ENCODE data around the gene PTER. TPM values are rescaled to one million over a fixed set of nuclear protein-coding genes. Genes with fewer than 3 reads are reported as not detected.

Gene PTER
- total and polyA plus RNA-seq, 9 of the 15 experiments (the other 6 are each of a cell fraction or from before 2014, with no cell fraction given), result 15.5 to 42.1 (median 28.6) TPM

DNA sequence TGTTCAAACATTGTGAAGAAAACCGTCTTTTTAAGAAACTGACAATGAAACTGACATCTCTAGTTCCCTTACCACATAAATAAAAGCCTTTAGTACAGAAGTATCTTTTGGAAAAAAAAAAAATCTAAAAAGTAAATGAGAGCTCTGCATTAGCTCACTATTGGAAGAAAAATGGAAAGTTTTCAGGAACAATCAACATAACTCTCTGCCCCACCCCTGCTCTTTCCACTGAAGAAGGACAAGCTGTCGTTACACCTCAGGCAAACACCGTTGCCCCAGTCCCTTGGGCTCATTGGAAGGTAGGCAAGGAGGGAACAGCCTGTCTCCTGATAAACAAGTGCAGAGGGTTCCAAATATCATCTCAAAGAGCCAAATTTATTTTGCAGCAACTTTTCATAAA is 107.3 kb downstream of the PTER start:
- WGBS (ENCODE audit: insufficient coverage, low coverage, missing lambda C conversion rate), result 2% methylated on average over 3 of the region's 3 CpGs
- ChIA-PET POLR2A (interaction anchor here (0.6 kb wide), 1 partner anchor 124 kb away, joined by 3 read pairs; no protein-coding TSS in a partner anchor), CTCF (ENCODE audit: low intra/inter-chr PET ratio) (no interaction called here)
- no peaks in the 10 kb centered on the region; a peak in 1 of 5 replicates for H3K4me1 ChIP-seq (replicated peaks in 1 of 2; ENCODE audit: control insufficient read depth in 2 of 2, insufficient read depth in 2 of 2, low read length in 2 of 2)
- FAIRE-seq, result no peak
- H3K27me3 ChIP-seq (ENCODE audit: control insufficient read depth in 2 of 2, insufficient read depth in 2 of 2, low read length in 2 of 2), result peaks cover 9 to 12% of the 10 kb centered on the region in 2 experiments; a peak in 4 of 5 replicates
- intact Hi-C loops (cut with micrococcal nuclease) (loop anchor here (10.0 kb wide), 1 partner anchor 109 kb away; the partner anchor contains the start of gene PTER), in situ Hi-C loops (cut with MboI) (no loop called here)
- no peaks in the 10 kb centered on the region for H3K9me1 ChIP-seq (ENCODE audit: control insufficient read depth, insufficient read depth, low read length)
- H3K4me3 ChIP-seq, result no peak overlapping the region
- no peak overlapping the region for H2AFZ ChIP-seq (ENCODE audit: low read depth, low read length)
- H4K20me1 ChIP-seq (replicated peaks; ENCODE audit: control insufficient read depth, insufficient read depth, low read length), result no peaks in the 10 kb centered on the region
- TF ChIP-seq BRF1 (IDR thresholded peaks at IDR 0.05; ENCODE audit: borderline replicate concordance, extremely low read depth, insufficient read length) (no peak), ZZZ3 (IDR thresholded peaks at IDR 0.05) (no peak), RBM17 (IDR thresholded peaks at IDR 0.05; ENCODE audit: borderline replicate concordance, low read depth, low read length) (no peak), TFAM (CRISPR knock-in tag; conservative IDR thresholded peaks at IDR 0.05) (no peak), ZNF41 (CRISPR knock-in tag; conservative IDR thresholded peaks at IDR 0.05) (no peak), DMBX1 (CRISPR knock-in tag; IDR thresholded peaks at IDR 0.05; ENCODE audit: borderline replicate concordance) (no peak), SAP30 (IDR thresholded peaks at IDR 0.05; ENCODE audit: borderline replicate concordance, insufficient read depth, low read depth, low read length, poor library complexity, severe bottlenecking) (no peak), PHTF2 (CRISPR knock-in tag; IDR thresholded peaks at IDR 0.05) (no peak), HDGF (IDR thresholded peaks at IDR 0.05) (no peak), ATF7 (IDR thresholded peaks at IDR 0.05) (no peak), BMI1 (IDR thresholded peaks at IDR 0.05; ENCODE audit: low read length) (no peak), ZNF436 (CRISPR knock-in tag; IDR thresholded peaks at IDR 0.05) (no peak)
- TF ChIP-seq, protein P1, sequence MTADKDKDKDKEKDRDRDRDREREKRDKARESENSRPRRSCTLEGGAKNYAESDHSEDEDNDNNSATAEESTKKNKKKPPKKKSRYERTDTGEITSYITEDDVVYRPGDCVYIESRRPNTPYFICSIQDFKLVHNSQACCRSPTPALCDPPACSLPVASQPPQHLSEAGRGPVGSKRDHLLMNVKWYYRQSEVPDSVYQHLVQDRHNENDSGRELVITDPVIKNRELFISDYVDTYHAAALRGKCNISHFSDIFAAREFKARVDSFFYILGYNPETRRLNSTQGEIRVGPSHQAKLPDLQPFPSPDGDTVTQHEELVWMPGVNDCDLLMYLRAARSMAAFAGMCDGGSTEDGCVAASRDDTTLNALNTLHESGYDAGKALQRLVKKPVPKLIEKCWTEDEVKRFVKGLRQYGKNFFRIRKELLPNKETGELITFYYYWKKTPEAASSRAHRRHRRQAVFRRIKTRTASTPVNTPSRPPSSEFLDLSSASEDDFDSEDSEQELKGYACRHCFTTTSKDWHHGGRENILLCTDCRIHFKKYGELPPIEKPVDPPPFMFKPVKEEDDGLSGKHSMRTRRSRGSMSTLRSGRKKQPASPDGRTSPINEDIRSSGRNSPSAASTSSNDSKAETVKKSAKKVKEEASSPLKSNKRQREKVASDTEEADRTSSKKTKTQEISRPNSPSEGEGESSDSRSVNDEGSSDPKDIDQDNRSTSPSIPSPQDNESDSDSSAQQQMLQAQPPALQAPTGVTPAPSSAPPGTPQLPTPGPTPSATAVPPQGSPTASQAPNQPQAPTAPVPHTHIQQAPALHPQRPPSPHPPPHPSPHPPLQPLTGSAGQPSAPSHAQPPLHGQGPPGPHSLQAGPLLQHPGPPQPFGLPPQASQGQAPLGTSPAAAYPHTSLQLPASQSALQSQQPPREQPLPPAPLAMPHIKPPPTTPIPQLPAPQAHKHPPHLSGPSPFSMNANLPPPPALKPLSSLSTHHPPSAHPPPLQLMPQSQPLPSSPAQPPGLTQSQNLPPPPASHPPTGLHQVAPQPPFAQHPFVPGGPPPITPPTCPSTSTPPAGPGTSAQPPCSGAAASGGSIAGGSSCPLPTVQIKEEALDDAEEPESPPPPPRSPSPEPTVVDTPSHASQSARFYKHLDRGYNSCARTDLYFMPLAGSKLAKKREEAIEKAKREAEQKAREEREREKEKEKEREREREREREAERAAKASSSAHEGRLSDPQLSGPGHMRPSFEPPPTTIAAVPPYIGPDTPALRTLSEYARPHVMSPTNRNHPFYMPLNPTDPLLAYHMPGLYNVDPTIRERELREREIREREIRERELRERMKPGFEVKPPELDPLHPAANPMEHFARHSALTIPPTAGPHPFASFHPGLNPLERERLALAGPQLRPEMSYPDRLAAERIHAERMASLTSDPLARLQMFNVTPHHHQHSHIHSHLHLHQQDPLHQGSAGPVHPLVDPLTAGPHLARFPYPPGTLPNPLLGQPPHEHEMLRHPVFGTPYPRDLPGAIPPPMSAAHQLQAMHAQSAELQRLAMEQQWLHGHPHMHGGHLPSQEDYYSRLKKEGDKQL (CRISPR knock-in tag; IDR thresholded peaks at IDR 0.05; ENCODE audit: borderline replicate concordance), result no peak
- TF ChIP-seq, protein P2, sequence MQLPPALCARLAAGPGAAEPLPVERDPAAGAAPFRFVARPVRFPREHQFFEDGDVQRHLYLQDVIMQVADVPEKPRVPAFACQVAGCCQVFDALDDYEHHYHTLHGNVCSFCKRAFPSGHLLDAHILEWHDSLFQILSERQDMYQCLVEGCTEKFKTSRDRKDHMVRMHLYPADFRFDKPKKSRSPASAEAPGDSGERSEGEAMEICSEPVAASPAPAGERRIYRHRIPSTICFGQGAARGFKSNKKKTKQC (CRISPR knock-in tag; IDR thresholded peaks at IDR 0.05), result no peak
- TF ChIP-seq, protein P3, sequence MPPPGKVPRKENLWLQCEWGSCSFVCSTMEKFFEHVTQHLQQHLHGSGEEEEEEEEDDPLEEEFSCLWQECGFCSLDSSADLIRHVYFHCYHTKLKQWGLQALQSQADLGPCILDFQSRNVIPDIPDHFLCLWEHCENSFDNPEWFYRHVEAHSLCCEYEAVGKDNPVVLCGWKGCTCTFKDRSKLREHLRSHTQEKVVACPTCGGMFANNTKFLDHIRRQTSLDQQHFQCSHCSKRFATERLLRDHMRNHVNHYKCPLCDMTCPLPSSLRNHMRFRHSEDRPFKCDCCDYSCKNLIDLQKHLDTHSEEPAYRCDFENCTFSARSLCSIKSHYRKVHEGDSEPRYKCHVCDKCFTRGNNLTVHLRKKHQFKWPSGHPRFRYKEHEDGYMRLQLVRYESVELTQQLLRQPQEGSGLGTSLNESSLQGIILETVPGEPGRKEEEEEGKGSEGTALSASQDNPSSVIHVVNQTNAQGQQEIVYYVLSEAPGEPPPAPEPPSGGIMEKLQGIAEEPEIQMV (tag; conservative IDR thresholded peaks at IDR 0.05; ENCODE audit: low read depth), result no peak
- no peak overlapping the region for H3K9ac ChIP-seq (ENCODE audit: insufficient read depth in 1 of 2, low read depth in 2 of 2, low read length in 2 of 2)
- no peaks in the 10 kb centered on the region for H3K9me3 ChIP-seq (replicated peaks; ENCODE audit: control insufficient read depth, insufficient read depth, low read depth, low read length)
- H3K36me3 ChIP-seq (ENCODE audit: control insufficient read depth, insufficient read depth, low read length), result no peaks in the 10 kb centered on the region
- no peaks in the 10 kb centered on the region for H3K79me2 ChIP-seq (ENCODE audit: control insufficient read depth, insufficient read depth, low read length)
- ATAC-seq, result no peak
- no peak for DNase-seq (ENCODE audit: extremely low read depth in 1 of 4, low spot score in 3 of 4)
- BruUV-seq (replicated peaks), result no TSS peak
- no peak overlapping the region for H3K4me2 ChIP-seq (ENCODE audit: insufficient read depth, low read length)
- H3K27ac ChIP-seq (ENCODE audit: extremely low read depth, low read depth, low read length), result no peak overlapping the region

All from K562 (cell line).